NAMALWA (cell line): ENCODE measurements around the gene IP6K3.

Source experiments
- DNase-seq: peaks from one replicate; pipeline ENCODE4 v3.0.0-alpha.2; 2015; ENCODE audit warnings: low spot score

Gene IP6K3

GRCh38 chr6:33740204-33740608 lies 6.5 kb downstream of the IP6K3 start:
- no peak for DNase-seq

GRCh38 chr6:33739571-33739970 lies 7.1 kb downstream of the IP6K3 start:
- DNase-seq: no peak

- DNase-seq: no peak
These were observed 7.8 kb downstream of the IP6K3 start for GRCh38 chr6:33738879-33739278.

GRCh38 chr6:33738153-33738552 lies 8.6 kb downstream of the IP6K3 start:
- DNase-seq: no peak

- DNase-seq: no peak
These were observed 9.3 kb downstream of the IP6K3 start for GRCh38 chr6:33737267-33738026.

- no peak for DNase-seq
These were observed 11.5 kb downstream of the IP6K3 start for GRCh38 chr6:33735216-33735615.

- DNase-seq: no peak
These were observed 13.0 kb downstream of the IP6K3 start for GRCh38 chr6:33733709-33734007.

GRCh38 chr6:33732817-33733708 lies 13.6 kb downstream of the IP6K3 start:
- DNase-seq: no peak

- no peak for DNase-seq
These were observed 14.3 kb downstream of the IP6K3 start for GRCh38 chr6:33732385-33732784.

GRCh38 chr6:33731751-33732282 lies 14.9 kb downstream of the IP6K3 start:
- DNase-seq: no peak

GRCh38 chr6:33731035-33731434 lies 15.7 kb downstream of the IP6K3 start:
- no peak for DNase-seq

- DNase-seq: no peak
These were observed 16.1 kb downstream of the IP6K3 start for GRCh38 chr6:33730611-33731010.

GRCh38 chr6:33729059-33729458 lies 17.6 kb downstream of the IP6K3 start:
- no peak for DNase-seq

- DNase-seq: no peak
These were observed 18.3 kb downstream of the IP6K3 start for GRCh38 chr6:33728438-33728837.

GRCh38 chr6:33727932-33728331 lies 18.8 kb downstream of the IP6K3 start:
- no peak for DNase-seq

- no peak for DNase-seq
These were observed 19.6 kb downstream of the IP6K3 start for GRCh38 chr6:33727126-33727525.

GRCh38 chr6:33726696-33727095 lies 20.0 kb downstream of the IP6K3 start:
- no peak for DNase-seq

- no peak for DNase-seq
These were observed 20.6 kb downstream of the IP6K3 start for GRCh38 chr6:33725891-33726673.

GRCh38 chr6:33725222-33725621 lies 21.5 kb downstream of the IP6K3 start:
- no peak for DNase-seq

GRCh38 chr6:33724102-33725023 lies 22.3 kb downstream of the IP6K3 start:
- DNase-seq: no peak

- DNase-seq: no peak
These were observed 23.2 kb downstream of the IP6K3 start for GRCh38 chr6:33723371-33724085.
